HG02571 (cell line): ENCODE data around the gene FAM107B.
"Not testable (repeated sequence)": the region's sequence is repeated elsewhere in the genome, so short reads cannot be mapped to it uniquely, and the experiment has no call there.

Experiments
- ATAC-seq: cut with Tn5 transposase; IDR thresholded peaks from one replicate; pipeline ENCODE4 v1.9.1; 2021; ENCODE audit warnings: mild to moderate bottlenecking, moderate library complexity; ENCODE audit not compliant: unreplicated experiment

FAM107B gene

GRCh38 chr10:14696821-14697220 lies 77.9 kb downstream of the FAM107B start:
- no peak for ATAC-seq

GRCh38 chr10:14695847-14696480 lies 78.7 kb downstream of the FAM107B start:
- ATAC-seq: no peak

- no peak for ATAC-seq
These were observed 80.8 kb downstream of the FAM107B start for GRCh38 chr10:14693891-14694290.

GRCh38 chr10:14692344-14693076 lies 82.2 kb downstream of the FAM107B start:
- ATAC-seq: no peak

GRCh38 chr10:14691359-14691758 lies 83.3 kb downstream of the FAM107B start:
- ATAC-seq: no peak

- ATAC-seq: no peak
These were observed 86.1 kb downstream of the FAM107B start for GRCh38 chr10:14688606-14689005.

- not testable (repeated sequence) for ATAC-seq
These were observed 86.5 kb downstream of the FAM107B start for GRCh38 chr10:14688189-14688588.

- no peak for ATAC-seq
These were observed 87.4 kb downstream of the FAM107B start for GRCh38 chr10:14687340-14687739.

- no peak for ATAC-seq
These were observed 88.3 kb downstream of the FAM107B start for GRCh38 chr10:14686356-14686755.

- no peak for ATAC-seq
These were observed 90.3 kb downstream of the FAM107B start for GRCh38 chr10:14684354-14684753.

GRCh38 chr10:14683256-14683655 lies 91.4 kb downstream of the FAM107B start:
- no peak for ATAC-seq

GRCh38 chr10:14681802-14682201 lies 92.9 kb downstream of the FAM107B start:
- ATAC-seq: no peak

- ATAC-seq: no peak
These were observed 93.4 kb downstream of the FAM107B start for GRCh38 chr10:14681305-14681704.

GRCh38 chr10:14678637-14679036 lies 96.1 kb downstream of the FAM107B start:
- no peak for ATAC-seq

- no peak for ATAC-seq
These were observed 98.0 kb downstream of the FAM107B start for GRCh38 chr10:14676732-14677131.

GRCh38 chr10:14674376-14675050 lies 100.2 kb downstream of the FAM107B start:
- ATAC-seq: no peak

GRCh38 chr10:14673189-14673861 lies 101.4 kb downstream of the FAM107B start:
- no peak for ATAC-seq

GRCh38 chr10:14671386-14671831 lies 103.3 kb downstream of the FAM107B start:
- ATAC-seq: no peak

- no peak for ATAC-seq
These were observed 104.0 kb downstream of the FAM107B start for GRCh38 chr10:14670551-14671240.

GRCh38 chr10:14669576-14669975 lies 105.1 kb downstream of the FAM107B start:
- ATAC-seq: no peak

- no peak for ATAC-seq
These were observed 106.9 kb downstream of the FAM107B start for GRCh38 chr10:14667781-14668180.
